RKO (cell line): ENCODE results near the gene NUTM2D.
"Not testable (repeated sequence)": the region's sequence is repeated elsewhere in the genome, so short reads cannot be mapped to it uniquely, and the experiment has no call there.

ENCODE experiments used
- DNase-seq: peaks from one replicate; pipeline ENCODE4 v3.0.0-alpha.2; 2016; ENCODE audit warnings: low spot score

The NUTM2D gene, protein sequence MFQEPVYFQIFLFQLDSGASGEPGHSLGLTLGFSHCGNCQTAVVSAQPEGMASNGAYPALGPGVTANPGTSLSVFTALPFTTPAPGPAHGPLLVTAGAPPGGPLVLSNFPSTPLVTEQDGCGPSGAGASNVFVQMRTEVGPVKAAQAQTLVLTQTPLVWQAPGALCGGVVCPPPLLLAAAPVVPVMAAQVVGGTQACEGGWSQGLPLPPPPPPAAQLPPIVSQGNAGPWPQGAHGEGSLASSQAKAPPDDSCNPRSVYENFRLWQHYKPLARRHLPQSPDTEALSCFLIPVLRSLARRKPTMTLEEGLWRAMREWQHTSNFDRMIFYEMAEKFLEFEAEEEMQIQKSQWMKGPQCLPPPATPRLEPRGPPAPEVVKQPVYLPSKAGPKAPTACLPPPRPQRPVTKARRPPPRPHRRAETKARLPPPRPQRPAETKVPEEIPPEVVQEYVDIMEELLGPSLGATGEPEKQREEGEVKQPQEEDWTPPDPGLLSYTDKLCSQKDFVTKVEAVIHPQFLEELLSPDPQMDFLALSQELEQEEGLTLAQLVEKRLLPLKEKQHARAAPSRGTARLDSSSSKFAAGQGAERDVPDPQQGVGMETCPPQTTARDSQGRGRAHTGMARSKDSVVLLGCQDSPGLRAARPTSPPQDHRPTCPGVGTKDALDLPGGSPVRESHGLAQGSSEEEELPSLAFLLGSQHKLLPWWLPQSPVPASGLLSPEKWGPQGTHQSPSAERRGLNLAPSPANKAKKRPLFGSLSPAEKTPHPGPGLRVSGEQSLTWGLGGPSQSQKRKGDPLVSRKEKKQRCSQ

DNA sequence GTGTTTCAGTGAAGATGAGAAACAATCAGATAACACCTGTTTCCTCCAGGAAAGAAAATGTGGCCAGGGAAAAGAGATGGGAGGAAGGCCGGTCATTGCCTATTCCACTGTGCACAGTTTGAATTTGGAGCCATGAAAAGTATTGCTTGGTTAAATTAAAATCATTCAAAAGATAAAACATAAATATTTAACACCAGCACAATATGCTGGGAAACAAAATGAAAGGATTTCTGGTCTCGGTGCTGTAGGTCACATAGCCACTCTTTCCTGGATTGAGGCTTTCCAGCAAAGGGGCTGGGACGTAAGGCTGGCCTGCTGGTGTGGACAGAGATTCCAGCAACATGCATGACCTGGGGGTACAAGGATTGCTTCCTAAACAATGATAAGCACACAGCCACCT lies at the start of gene NUTM2D:
Gene NUTM2D (plus strand): TSS at position 301 of the 400 bp plus-strand sequence. CDS start 522 bp downstream, outside the sequence.
- not testable (repeated sequence) for DNase-seq

DNA sequence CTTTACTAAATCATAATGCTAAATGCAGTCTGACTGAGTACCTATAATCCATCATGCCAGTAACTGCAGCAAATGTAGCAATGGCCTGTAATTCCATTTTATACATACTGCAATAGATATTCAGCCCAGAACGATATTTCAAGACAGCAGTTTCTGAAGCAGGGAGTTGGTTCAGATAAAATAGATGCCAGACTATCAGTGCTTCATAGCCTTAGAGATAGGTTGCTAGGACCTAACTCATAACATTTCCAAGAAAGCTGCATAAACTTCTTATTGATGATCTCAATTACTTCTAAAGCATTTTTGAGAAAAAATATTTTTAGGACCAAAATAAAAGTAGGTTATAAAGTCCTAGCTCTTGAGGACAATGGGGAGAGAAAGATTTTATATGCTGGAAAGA lies 48.8 kb upstream of the NUTM2D start:
- not testable (repeated sequence) for DNase-seq

DNA sequence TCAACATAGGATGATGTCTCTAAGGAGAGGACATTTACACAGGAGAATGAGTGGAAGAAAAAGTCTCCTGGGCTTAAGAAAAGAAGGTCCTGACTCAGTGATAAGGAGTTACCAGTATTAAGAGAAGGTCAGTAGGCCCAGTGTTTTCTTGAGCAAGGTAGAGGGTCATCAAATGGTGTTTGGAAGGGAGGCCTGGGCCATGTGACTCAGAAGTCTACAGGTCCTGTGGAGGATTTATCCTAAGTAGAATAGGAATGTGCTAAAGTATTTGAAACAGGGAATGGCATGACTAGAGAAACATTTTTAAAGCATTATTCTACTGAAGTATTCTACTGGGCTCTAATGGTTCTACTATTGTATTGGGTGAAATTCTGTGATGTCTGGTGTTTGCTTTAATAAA lies 47.9 kb upstream of the NUTM2D start:
- DNase-seq = not testable (repeated sequence)

DNA sequence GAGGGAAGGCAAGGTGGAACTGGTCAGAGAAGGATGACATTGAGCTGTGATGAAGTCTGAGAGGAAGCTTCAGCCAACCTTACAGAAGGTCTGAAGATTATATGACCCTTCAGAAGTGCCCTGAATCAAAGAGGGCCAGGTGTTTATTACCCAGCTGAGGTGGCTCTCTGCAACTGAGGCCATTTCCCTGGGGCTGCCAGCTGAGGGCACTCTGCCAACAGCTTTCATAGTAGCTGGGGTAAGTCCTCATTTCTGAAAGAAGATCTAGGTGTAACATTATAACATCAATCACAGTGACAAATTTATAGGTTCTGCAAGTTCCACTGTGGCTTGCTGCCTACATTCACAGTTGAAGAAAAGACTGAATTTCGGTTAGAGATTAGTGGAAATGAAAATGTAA lies 46.0 kb upstream of the NUTM2D start:
- DNase-seq = not testable (repeated sequence)

DNA sequence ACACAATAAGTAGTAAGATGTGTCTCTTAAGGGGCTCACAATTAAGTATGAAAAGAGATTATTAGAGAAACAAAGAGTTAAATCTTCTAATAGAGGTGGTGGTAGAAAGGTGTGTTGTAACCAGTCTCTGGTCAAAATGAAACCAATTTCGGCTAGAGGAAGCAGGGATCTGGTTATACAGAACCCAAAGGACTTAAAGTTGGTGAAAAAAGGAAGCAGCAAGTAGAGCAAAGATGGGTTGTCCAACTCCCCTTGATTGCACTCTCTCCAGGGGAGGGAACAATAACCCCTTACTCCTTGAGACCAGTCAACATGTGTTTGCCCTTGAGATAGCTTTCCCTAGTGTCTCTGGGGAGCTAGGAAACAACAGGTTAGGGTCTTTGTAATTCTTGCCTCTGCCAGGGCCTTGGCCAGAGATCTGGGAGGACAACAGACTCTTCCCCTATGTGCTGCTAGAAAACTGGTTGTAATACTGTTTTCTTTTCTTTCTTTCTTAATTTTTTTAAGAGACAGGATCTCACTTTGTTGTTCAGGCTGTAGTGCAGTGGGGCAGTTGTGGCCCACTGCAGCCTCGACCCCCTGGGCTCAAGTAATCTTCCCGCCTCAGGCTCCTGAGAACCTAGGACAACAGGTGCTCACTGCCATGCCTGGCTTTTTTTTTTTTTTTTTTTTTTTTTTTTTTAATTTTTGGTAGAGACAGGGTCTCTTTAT lies 43.7 kb upstream of the NUTM2D start:
- DNase-seq = not testable (repeated sequence)

DNA sequence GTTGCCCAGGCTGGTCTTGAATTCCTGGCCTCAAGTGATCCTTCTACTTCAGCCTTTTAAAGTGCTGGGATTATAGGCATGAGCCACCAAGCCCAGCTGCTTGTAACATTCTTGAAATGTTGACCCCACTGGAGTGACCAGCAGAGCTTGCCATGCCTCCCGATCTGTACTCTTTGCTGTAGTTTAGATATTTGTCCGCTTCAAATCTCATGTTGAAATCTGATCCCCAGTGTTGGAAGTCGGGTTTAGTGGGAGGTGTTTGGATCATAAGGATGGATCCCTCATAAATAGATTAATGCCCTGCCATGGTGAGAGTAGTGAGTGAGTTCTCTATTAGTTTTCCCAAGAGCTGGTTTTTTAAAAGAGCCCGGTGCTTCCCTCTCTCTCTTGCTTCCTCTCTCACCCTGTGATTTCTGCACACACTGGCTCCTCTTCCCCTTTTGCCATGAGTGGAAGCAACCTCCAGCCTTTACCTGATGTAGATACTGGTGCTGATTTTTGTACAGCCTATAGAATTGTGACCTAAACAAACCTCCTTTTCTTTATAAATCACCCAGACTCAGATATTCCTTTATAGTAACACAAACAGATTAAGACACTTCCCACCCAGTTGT lies 43.1 kb upstream of the NUTM2D start:
- not testable (repeated sequence) for DNase-seq

DNA sequence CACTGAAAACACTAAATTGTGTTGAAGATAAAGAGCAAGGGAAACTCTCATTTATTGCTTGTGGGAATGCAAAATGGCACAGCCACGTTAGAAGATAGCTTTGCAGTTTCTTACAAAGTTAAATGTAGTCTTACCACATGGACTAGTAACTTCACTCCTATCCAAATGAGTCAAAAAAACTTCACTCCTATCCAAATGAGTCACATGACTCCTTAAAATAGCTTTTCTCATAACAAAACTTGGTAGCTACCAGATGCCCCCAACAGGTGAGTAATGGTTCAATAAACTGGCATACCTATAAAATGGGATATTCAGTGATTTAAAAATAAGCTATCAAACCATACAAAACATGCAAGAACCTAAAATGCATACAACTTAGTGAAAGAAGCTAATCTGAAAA lies 36.0 kb upstream of the NUTM2D start:
- not testable (repeated sequence) for DNase-seq

DNA sequence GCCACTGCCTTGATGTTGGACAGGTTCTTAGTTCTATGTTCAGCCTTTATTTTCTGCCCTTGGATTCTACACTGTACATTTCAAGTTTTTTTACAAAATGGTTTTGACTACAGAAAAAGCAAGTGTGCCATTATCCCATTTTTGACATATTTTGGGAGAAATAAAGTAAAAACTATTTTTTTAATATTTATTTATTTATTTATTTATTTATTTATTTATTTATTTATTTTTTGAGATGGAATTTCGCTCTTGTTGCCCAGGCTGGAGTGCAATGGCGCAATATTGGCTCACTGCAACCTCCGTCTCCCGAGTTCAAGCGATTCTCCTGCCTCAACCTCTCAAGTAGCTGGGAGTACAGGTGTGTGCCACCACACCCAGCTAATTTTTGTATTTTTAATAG lies 33.0 kb upstream of the NUTM2D start:
- not testable (repeated sequence) for DNase-seq

DNA sequence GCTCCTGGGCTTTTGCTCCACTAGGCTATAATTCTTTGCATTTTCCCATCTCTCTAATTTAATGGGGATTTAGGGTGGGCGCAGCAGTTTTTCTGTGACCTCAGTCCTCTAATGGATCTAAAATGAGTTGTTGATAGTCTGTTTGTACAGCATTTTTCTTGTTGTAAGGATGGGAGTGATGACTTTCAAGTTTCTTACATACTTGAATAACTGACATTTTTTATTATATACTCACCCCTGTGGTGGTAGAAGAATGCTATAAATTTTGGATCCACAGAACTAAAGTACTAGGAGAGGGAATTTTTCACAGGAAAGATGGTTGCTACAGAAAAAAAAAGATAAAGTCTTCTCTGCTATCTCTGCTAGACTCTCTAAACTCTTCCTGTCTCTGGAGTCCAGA lies 29.6 kb upstream of the NUTM2D start:
- not testable (repeated sequence) for DNase-seq

DNA sequence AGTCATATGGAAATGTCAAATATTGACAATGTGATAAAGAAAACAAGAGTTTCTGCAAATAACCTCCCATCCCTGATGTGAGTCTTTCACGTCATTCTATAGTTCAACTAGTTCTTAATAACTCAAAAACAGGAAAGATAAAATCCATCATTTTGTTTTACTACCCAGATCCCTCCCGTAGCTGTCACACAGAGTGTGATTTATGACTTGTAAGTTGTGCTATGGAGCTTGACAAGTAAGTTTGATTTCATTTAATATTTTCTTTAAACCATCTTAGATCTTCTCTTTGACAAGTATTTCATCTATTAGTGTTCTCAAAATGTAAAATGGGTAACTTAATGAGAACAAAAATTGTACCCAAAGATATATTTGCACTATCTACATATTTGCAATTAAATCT lies 28.4 kb upstream of the NUTM2D start:
- not testable (repeated sequence) for DNase-seq

DNA sequence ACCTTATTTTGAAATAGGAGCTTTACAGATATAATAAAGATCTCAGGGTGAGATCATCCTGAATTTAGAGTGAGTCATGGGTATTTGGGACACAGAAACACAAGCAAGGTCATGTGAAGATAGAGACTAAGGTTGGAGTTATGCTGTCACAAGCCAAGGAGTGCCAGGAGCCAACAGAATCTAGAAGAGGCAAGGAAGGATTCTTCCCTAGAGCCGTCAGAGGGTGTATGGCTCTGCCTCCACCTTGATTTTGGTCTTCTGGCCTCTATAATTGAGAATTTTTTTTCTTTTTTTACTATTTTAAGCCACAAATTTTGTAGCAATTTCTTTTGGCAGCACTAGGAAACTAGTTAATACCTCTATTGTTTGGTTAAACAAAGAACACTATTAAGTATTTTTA lies 24.9 kb upstream of the NUTM2D start:
- DNase-seq = peak; percentile 13

DNA sequence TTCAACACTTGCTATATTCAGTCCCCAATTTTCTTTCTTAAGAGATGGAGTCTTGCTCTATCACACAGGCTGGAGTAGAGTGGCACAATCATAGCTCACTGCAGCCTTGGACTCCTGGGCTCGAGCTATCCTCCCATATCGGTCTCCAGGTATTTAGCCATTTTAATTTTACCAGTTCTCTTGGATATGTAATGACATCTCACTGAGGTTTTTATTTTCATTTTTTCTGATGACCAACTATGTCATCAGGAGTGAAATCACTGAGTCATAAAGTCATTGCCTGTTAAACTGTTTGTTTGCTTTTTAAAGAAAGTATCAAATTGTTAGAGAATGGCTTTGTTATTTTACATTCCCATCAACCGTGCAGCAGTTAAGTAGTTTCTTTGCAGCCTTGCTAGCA lies 17.1 kb upstream of the NUTM2D start:
- peak; percentile 55 for DNase-seq

DNA sequence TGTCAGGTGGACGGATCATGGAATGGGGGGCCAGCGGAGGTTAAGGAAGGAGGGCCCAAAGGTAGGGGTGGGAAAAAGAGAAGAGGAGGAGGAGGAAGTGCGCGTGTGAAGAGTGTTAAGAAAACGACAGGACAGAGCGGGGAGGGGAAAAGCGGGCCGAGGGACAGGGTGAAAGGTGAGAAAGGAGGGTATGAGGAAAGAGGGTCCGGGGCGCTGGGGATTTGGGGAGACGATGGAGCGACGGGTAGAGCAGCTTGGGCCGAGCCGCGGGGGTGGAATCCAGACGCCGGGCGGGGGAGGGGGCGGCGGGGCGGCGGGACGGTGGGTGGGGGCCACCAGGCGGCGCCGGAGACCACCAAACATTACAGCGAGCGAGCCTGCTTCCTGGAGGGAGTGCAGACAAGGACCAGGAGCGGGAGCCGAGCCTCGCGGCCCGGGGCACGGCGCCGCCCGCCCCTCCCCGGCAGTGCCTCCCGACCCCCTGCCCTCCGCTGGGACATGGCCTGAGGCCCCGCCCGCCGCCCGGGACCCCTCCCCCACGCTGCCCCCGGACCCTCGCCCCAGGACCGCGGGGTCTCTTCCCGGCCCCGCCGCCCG lies 15.9 kb upstream of the NUTM2D start:
- DNase-seq = not testable (repeated sequence)

DNA sequence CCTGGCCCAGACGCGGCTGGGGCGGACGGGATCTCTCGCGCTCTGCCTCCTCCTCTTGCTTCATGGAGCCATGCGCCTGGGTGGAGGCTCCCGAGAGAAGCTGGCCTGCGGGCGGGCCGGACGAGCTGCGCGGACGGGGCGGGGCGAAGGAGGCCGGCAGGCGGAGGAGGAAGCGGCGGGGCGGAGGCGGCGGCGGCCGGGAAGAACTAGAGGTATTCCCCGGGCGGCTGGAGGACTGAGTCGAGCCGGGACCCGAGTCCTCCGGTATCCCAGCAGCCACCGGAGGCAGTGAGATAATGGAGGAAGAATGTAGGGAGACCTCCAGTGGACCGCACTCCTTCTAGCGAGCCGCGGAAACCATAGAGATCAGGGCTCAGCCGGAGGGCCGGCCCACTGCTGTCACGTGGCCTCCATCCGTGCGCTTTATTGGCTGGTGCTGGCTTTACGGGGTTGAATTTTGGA lies 15.3 kb upstream of the NUTM2D start:
- DNase-seq = peak; percentile 90

DNA sequence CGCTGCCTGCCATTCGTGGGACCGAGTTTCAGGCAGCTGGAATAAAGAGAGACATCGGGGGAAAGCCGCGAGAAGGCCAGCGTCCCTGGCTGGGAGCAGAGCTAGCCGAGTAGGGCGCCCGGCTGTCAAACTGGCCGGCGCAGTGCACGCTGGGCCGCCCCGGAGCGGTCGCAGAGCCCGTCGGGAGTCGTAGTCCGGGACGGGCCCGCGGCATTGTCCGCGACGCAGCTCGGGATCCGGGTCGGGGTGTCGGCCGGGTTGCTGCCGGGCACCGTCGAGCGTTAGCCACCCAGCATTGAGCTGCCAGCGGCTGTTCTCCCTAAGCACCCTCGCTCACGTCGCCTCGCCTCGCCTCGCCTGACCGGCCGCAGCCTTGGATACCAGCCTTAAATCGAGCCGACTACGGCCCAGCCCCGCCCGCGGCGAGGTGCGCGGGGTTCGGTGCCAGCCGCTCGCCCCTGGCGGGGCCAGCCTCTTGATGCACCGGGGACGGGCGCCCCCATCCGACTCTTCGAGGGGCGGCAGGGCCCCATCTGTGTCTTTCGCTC lies 14.8 kb upstream of the NUTM2D start:
- peak; percentile 80 for DNase-seq

DNA sequence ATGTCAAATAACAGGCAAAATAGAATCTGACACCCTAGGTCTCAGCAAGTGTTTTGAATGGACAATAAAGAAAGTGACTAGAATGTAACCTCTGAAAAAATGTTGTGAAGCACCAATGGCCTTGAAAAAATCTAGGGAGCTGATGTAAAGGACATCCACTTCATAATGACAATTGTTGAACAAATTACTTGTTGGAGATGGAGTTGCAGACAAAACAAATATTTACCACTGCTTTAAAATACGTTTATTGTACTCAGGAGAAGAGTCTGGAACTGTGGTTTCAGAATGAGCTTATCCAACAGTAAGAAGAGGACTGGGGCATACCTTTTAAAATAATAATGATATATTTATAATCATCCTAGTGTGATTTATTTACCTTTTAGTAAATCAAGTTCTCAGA lies 11.8 kb upstream of the NUTM2D start:
- not testable (repeated sequence) for DNase-seq

DNA sequence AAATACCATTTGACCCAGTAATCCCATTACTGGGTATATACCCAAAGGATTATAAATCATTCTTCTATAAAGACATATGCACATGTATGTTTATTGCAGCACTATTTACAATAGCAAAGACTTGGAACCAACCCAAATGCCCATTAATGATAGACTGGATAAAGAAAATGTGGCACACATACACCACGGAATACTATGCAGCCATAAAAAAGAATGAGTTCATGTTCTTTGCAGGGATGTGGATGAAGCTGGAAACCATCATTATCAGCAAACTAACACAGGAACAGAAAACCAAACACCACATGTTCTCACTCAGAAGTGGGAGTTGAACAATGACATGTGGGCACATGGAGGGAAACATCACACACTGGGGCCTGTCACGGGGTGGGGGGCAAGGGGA lies 7.4 kb upstream of the NUTM2D start:
- DNase-seq = not testable (repeated sequence)

DNA sequence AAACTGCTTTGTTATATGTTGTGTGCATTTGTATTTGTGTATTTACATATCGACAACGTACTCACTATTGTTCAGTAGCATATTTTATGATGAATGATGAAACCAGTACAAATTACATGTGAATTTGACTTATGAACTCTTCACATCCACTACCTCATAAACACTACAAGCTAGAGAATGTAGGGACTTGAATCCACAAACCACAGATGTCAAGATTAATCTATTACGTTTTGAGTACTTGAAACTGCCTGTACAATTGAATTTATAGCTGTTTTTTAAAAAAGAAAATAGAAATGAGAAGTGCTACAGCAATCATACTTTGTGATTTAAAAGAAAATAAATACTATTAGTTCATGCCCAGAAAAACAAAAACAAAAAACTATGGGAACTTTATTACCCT lies 4.7 kb upstream of the NUTM2D start:
- DNase-seq = not testable (repeated sequence)

DNA sequence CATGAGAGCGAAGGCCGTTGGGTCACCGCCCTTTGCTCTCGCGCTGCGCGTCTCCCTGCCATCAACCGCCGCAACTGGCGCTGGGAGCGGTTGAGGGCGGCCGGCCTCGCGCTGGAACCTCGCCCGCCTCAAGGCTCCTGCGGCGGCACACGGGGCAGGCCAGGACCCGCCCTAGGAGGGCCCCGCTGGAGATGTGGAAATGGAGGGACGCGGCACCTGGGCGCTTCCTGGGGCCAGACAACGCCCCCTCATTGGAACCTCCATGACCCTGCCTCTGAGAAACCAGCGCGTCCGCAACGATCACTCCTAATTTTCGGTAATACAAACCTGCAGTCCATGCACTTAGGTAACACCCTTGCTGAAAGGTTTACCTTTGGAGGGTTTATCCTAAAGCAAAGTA lies 2.4 kb upstream of the NUTM2D start:
- DNase-seq = not testable (repeated sequence)

DNA sequence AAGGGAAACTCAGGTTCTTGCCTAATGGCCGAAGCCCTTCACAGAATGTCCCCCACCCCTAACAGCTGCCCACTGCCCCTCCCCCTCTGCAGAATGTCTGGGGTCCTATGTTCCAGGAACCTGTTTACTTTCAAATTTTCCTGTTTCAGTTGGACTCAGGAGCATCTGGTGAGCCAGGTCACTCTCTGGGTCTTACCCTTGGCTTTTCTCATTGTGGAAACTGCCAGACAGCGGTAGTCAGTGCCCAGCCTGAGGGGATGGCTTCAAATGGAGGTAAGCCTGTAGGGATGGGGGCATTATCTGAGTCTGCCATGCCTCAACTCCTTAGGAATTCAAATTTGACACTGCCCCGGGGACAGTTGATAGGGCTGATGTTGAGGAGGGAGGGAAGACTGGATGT lies 615 bp downstream of the NUTM2D start:
- DNase-seq = not testable (repeated sequence)

DNA sequence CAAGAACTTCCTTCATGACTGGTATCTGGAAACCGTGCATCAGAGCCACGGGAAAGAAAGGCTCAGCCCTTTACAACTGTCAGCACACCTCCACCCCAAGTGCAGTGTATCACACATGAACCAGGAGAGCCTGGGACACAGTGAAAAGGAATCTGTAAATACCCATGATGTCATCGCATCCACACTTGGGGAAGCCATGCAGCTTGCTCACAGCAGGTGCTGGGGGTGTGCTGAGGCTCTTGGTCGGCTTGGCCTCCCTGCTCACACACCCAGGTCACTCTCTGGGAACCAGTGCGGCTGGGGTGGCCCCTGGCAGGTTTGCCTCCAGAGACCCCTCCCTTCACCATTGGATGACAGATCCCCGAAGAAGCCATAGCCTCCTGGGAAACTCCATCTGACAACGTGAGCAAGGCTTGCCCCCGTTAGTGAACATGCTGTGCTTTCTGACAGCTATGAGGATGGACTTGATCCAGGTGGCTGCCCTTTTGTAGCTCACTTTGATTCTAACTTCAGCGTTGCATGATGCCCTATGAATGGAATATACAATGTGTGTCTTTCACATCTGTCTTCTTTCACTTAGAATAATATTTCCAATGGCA lies 12.1 kb downstream of the NUTM2D start:
- DNase-seq = not testable (repeated sequence)
